Measurements from ENCODE around the gene MAP4K1. TPM values are rescaled to one million over a fixed set of nuclear protein-coding genes. Genes with fewer than 3 reads are reported as not detected.

MAP4K1 gene
- polyA plus RNA-seq, 1 donor from 2014 or later: 1.0 TPM

GRCh38 chr19:38648769-38649304, 31.1 kb upstream of the MAP4K1 start:
- H3K27ac ChIP-seq (ENCODE audit: low read length): peak overlapping the region; percentile 78
- peaks cover 4% of the 10 kb centered on the region for H3F3A ChIP-seq (ENCODE audit: insufficient read depth, low read length, poor library complexity, severe bottlenecking)
- no peaks in the 10 kb centered on the region for H3K9me3 ChIP-seq (ENCODE audit: low read length)
- peaks cover 5% of the 10 kb centered on the region for H4K20me1 ChIP-seq (ENCODE audit: insufficient read depth)
- peak overlapping the region; percentile 84 for H3K4me2 ChIP-seq (ENCODE audit: low read length)
- H3K9ac ChIP-seq (ENCODE audit: low read length): peak overlapping the region; percentile 83
- H3K79me2 ChIP-seq (replicated peaks; ENCODE audit: insufficient read depth, low read length): peaks cover 42% of the 10 kb centered on the region
- H3K27me3 ChIP-seq (ENCODE audit: insufficient read depth, low read depth, low read length): no peaks in the 10 kb centered on the region
- peak overlapping the region; percentile 97 for H3K4me3 ChIP-seq (ENCODE audit: low read length)
- no peaks in the 10 kb centered on the region for H3K36me3 ChIP-seq (ENCODE audit: insufficient read depth, low read length)
- no peak overlapping the region for H2AFZ ChIP-seq (ENCODE audit: low read depth, low read length)
- no peaks in the 10 kb centered on the region for H3K9me2 ChIP-seq (ENCODE audit: insufficient read depth, low read length)
- no peak for TF ChIP-seq POLR2AphosphoS5 (IDR thresholded peaks at IDR 0.05)
- TF ChIP-seq RAD21 (conservative IDR thresholded peaks at IDR 0.05): no peak
- no peak for TF ChIP-seq SMC3 (conservative IDR thresholded peaks at IDR 0.05; ENCODE audit: poor library complexity)
- TF ChIP-seq CTCF (IDR thresholded peaks at IDR 0.05; ENCODE audit: poor library complexity, severe bottlenecking): no peak
- TF ChIP-seq EZH2 (IDR thresholded peaks at IDR 0.05; ENCODE audit: borderline replicate concordance, insufficient read depth, low read length, poor library complexity, severe bottlenecking): no peak
- no peak for TF ChIP-seq REST (IDR thresholded peaks at IDR 0.05; ENCODE audit: borderline replicate concordance)
- no peak for TF ChIP-seq MXI1 (conservative IDR thresholded peaks at IDR 0.05; ENCODE audit: poor library complexity, severe bottlenecking)
- TF ChIP-seq TAF1 (IDR thresholded peaks at IDR 0.05; ENCODE audit: low read depth): no peak
- TF ChIP-seq EP300 (conservative IDR thresholded peaks at IDR 0.05; ENCODE audit: poor library complexity, severe bottlenecking): no peak

- peak; percentile 14 for TF ChIP-seq MXI1 (conservative IDR thresholded peaks at IDR 0.05; ENCODE audit: poor library complexity, severe bottlenecking)
- TF ChIP-seq REST (IDR thresholded peaks at IDR 0.05; ENCODE audit: borderline replicate concordance): no peak
- Histone ChIP-seq H3K36me3 (ENCODE audit: insufficient read depth, low read length) (no peaks in the 10 kb centered on the region), H3F3A (ENCODE audit: insufficient read depth, low read length, poor library complexity, severe bottlenecking) (peaks cover 4% of the 10 kb centered on the region), H3K9ac (ENCODE audit: low read length) (peak overlapping the region; percentile 83), H3K79me2 (replicated peaks; ENCODE audit: insufficient read depth, low read length) (peaks cover 36% of the 10 kb centered on the region), H3K9me3 (ENCODE audit: low read length) (no peaks in the 10 kb centered on the region), H2AFZ (ENCODE audit: low read depth, low read length) (peak overlapping the region; percentile 69), H3K4me2 (ENCODE audit: low read length) (peak overlapping the region; percentile 84), H4K20me1 (ENCODE audit: insufficient read depth) (peaks cover 5% of the 10 kb centered on the region), H3K27me3 (ENCODE audit: insufficient read depth, low read depth, low read length) (no peaks in the 10 kb centered on the region), H3K4me3 (ENCODE audit: low read length) (peak overlapping the region; percentile 97), H3K9me2 (ENCODE audit: insufficient read depth, low read length) (no peaks in the 10 kb centered on the region), H3K27ac (ENCODE audit: low read length) (peak overlapping the region; percentile 78)
Measured at GRCh38 chr19:38647966-38648768, 30.4 kb upstream of the MAP4K1 start.
